Fibroblast of peridontal ligament (primary cell): ENCODE measurements around the gene SYDE2.
"Not testable (repeated sequence)": the region's sequence is repeated elsewhere in the genome, so short reads cannot be mapped to it uniquely, and the experiment has no call there.

Experiments used
- DNase-seq: peaks from one replicate; pipeline ENCODE4 v3.0.0-alpha.2; 2010; ENCODE audit errors: extremely low read depth

The SYDE2 gene

DNA sequence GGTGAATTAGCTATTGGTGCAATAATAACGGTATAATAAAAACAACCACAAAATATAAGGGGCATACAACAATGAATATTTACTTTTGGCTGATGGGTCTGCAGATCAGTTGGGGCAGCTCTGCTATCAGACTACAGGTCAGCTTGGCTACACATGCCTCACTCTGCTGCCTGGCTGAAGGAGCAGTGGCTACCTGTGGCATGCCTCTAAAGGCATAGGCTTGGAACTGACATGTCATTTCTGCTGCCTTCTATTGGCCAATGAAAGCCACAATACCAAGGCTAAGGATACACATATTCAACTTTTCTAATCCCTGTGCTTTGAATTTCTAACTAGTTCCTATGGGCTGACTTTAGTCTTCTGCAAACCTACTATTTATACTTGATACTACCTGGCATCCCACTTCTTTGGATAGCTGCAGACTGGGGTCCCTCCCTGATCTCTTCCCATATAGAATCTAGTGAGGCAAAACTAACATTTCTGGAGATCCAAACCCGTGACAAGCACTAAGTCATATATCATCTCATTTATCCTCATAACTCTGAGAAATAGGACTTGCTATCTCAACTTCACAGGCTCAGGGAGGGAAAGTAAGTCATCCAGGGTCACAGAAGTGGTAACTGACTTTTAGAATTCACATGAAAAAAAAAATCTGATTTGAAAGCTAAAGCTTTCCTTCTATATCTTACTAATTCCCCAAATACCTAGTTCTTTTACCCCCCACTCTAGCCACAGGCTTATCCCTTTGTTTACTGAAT, 19.2 kb upstream of the SYDE2 start:
- DNase-seq = no peak

DNA sequence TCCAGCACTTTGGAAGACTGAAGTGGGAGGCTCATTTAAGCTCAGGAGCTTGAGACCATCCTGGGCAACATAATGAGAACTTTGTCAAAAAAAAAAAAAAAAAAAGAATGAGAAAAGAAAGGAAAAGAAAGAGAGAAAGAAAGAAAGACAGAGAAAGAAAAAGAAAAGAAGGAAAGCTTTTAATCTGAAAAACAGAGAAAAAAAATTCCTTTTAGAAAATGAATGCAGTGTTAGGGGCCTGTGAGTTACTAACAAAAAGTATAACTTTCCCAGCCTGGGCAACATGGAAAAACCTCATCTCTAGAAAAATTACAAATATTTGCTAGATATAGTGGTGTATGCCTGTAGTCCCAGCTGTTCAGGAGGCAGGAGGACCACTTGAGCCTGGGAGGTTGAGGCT, 15.9 kb upstream of the SYDE2 start:
- DNase-seq = no peak

DNA sequence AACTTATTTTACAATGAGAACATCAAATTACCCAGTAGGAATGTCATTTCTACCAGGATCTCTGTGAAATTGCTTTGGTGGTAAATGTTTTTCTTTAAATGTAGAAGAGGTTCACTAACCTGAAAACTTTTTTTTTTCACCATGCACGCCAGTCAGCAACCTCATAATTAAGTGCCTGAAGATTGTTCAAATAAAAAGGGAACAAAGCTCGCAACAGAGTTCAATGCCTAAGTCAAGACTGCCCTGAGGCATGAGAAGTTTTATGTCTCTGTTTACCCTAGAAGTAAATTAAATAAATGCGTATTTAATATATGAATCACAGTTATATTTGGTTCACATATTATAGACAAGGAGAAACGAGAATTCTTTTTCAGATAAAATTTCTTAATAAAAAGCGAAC, 13.8 kb upstream of the SYDE2 start:
- no peak for DNase-seq

DNA sequence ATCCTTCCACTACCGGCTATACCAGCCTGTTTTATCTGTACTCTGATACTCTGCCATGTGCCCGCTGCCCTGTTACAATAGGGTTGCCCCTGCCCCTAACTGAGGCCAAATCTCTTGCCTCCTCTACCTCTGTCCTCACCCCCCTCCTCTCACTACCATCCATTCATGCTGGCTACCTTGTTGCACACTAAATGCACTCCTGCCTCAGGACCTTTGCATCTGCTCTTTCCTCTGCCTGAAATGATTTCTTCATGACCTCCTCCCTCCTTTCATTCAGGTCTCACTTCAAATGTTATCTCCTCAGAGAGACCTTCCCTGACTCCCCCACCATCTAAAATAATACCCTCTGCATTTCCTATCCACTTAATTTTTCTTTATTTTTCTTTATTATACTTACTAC, 7.7 kb upstream of the SYDE2 start:
- DNase-seq = no peak

DNA sequence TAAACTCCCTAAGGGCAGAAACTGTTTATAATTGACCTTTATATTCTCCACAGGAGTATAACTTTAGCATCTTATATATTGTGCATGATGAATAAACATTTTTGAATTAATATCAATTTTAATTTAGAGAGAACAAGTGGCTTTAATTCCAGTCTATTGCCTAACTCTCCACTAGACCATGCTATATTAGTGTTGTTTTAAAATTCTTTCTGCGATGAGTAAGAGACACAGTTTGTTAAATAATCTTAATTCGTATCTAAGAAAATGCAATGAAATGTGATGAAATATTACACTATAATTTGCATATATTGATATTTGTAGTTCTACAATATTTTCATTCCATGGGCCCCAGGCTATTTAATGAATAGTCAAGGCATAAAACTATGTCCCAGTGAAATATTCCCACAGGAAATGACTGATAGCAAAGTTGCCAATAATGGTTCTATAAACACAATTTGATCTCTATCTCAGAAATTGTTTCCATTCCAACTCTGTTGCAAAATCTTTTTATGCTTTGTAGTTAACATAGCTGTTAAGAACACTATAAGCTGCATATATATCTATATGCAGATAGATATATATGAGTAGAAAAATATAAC, 2.9 kb upstream of the SYDE2 start:
- DNase-seq = peak; percentile 64

DNA sequence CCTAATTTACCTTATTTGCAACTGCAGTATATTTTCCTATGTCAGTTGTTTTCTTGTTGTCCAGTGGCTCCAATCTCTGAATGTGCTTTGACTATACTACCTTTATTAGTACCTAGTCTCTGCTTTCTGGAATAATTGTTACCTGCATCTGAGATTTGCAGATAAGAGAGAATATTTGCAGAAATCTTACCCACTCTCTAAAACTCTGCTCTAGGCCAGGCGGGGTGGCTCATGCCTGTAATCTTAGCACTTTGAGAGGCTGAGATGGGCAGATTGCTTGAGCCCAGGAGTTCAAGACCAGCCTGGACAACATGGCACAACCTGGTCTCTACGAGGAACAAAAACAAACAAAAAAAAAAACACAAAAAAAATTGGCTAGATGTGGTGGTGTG, 2.0 kb upstream of the SYDE2 start:
- DNase-seq = no peak

DNA sequence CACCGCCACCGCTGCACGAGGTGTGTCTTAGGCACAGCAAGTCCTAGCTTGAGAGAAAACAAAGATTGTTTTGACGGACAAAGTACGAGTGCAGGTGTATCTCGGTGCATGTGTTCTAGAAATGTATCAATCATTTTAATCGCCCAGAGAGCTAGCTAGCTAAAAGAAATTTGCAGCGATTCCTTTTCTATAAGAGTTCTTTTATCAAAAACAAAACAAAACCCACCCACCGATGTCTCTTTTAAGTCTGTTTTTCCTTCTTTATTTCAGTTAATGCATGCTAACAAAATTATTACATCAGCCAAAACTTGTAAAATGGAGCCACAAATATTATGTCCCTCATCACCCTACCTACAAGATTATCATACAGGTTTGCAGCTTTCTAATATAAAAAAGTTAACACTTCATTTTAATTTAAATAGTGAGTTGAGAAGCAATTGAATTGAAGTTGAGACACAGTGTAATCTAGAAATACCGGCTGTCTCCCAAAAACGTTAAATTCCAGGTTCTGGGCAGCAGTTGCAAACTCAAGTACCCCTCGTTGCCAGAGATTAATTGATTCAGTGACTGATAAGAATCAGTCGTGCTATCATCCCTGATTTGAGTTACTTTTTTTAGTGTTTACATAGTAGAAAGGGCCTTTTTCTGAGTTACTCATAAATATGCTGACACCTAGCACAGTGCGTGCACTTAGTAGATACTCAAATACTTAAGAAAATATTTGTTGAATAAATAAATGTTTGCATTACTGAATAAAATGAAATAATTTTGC, 1.5 kb upstream of the SYDE2 start:
- no peak for DNase-seq

DNA sequence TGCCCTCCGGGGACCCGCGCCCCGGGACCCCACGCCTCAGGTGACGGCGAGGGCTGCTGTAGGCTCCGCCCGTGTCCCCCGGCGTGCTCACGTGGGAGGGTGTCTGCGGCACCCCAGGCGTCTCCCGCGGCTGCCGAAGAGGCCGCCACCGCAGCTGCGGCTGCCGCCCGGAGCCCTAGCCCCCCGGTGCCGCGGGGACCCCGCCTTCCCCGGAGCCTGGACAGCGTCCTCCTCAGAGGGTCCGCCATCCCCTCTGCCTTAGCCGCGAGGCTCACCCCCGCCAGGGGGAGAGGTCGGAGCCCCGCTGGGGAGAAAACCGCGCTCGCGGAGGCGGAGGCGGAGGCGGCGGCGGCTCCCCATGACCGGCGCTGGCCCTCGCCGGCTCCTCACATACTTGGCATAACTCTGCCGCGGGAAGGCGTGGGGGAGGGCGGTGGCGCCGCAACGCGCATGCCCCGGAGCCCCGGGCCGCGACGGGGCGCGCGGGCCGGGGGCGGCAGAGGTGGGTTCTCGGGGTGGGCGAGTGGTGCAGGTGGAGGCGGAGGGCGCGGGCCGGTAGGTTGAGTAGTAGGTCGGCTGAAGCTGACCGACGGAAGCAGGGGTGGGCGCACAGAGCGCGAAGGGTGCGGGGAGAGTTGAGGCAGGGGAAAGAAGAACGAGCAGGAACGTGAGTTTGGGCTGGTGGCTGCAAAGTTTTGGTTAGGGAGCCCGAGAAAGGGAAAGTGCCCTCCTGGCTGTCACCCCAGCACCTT, 700 bp upstream of the SYDE2 start:
- DNase-seq = peak; percentile 48

DNA sequence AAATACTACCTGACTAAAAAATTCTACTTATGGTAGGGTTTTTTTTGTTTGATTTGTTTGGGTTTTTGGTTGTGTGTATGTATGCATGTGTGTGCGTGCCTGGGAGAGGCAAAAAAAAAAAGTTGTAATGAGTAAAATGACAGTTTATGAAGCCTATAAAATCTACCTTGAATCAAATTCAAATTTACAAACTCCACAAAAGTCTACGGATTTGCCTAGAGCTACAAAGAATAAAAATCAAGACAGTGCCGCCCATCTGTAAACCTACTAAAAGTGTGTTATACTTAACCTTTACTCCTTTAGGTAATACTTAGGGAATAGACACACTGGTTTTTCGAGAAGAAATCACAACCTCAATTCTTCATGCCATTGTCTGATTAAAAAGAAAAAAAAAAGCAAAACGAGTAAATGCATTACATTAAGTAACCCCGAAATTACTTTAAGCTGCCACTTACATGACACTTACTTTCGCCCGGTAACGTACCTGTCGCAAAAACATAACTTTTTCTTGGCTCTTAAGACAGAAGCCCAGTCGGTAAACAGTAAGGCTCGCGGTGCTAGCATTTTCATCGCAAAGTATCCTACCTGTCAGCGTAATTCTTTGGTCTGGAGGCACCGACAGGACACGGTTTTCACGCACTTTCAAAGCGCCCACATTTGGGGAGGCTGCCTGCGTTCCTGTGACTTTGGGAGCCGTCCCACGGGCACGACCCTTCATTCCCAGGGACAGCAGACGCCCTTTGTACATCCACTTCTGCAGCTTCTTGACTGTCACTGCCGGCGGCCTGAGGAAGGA, 951 bp downstream of the SYDE2 start:
- DNase-seq = no peak

DNA sequence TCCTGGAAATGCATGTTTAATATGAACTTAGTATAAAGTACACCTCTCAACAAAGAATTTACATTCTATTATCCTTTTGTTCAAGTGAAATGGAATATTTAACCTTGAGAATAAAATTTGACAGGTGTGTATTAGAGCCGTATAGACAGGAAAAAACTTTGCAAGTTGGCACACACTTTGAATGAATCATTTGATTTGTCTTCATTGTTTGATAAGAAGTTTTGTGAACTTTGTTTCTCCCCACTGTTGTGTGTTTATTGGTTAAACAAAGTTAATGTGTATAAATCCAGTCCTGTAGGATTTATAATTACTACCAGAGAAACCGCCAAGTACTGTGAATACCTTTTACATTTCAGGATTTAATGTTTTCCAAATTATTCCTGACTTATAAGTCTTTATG, 2.0 kb downstream of the SYDE2 start:
- DNase-seq = no peak

DNA sequence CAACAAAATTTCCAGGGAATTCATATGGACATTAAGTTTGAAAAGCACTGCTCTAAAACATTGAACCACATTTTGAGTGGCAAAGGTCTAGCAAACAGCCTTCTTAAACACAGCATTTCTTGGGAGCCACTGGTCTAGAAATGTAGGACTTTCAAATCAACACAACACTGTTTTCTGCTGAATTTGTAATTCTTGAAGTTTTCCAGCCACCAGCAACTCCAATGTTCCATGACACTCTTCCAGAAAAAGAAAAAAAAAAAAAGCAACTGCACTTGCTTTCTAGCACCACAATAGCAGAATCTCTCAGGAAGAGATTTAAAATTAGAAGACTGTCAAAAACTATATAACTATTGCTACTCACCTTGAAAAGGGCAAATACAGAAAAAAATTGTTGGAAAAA, 4.5 kb downstream of the SYDE2 start:
- no peak for DNase-seq

DNA sequence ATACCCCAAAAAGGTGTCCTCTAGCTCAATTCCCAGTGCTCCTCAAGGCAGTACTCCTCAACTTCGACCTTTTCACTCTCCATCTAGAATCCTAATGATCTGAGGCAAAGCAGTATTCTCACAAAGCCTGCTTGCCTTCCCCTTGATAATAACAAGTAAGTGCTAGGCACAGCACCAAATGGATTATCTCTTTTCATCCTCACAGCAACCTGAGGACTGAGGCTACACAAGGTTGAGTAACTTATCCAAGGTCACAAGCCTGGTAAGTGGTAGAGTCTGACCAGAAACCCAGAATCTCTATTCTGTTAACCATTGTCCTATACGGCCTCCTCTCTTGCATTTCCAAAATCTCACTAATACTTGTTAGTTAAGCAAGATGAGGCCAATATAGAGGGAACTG, 5.1 kb downstream of the SYDE2 start:
- DNase-seq = no peak

DNA sequence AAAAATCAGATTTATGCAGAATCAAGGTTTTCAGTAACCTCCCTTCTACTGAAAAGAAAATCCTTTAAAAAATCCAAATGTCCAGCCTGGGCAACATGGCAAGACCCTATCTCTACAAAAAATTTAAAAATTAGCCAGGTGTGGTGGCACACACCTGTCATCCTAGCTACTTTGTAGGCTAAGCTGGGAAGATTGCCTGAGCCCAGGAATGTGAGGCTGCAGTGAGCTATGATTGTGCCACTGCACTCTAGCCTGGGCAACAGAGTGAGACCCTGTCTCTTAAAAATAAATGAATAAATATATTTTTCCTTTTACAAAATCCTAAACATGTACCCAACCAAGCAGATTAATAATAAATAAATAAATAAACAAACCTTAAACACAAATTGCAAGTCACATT, 8.7 kb downstream of the SYDE2 start:
- not testable (repeated sequence) for DNase-seq

DNA sequence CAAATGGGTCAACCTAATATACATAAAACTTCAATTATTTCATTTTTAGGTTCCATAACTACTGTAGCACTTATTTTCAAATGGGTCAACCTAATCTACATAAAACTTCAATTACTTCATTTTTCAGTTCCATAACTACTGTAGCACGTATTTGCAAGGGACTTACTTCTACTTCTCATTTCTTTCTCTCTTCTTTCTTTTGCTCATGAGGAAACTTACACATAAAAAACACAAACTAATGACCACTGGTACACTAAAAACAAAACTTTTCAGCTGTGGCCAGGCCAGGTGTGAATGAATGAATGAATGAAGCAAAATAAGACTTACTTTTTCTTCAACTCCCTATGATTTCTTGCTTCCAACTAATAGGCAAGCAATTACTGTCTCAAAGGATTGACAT, 11.7 kb downstream of the SYDE2 start:
- no peak for DNase-seq

DNA sequence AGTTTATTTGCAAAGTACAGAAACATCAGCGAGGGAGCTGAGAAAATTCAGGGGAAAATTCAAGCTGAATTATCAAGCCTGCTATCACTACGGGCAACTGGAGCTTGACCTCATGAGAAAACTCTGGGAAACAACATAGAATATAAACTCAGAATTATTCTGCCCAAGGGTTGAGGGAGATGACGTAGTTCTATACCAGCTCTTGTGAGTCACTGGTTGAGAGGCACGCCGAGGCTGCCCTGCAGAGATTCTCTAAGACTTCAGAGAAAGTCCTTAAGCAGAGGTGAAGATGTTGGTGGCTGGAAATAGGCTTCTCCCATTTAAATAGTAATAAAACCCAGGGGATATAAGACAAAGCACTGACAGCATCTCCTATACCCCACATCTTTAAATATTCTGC, 12.3 kb downstream of the SYDE2 start:
- peak; percentile 80 for DNase-seq

DNA sequence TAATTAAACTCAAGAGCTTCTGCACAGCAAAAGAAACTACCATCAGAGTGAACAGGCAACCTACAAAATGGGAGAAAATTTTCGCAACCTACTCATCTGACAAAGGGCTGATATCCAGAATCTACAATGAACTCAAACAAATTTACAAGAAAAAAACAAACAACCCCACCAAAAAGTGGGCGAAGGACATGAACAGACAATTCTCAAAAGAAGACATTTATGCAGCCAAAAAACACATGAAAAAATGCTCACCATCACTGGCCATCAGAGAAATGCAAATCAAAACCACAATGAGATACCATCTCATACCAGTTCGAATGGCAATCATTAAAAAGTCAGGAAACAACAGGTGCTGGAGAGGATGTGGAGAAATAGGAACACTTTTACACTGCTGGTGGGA, 13.8 kb downstream of the SYDE2 start:
- DNase-seq = not testable (repeated sequence)

DNA sequence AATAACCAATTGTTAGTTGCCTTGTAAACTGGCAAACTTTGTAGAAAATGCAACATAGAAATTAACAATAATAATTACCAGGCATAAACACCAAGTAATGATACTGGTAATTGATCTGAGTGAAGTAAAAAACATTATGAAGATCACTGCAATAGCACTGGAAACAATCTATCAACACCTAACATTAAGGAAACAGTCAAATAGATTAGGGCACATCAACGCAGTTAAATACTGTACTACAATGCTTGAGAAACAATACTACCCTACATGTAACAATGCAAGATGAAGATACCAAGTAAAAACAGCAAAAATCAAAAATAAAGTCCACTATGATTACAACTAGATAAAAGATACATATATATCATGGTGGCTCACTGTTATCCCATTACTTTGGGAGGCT, 16.6 kb downstream of the SYDE2 start:
- no peak for DNase-seq

DNA sequence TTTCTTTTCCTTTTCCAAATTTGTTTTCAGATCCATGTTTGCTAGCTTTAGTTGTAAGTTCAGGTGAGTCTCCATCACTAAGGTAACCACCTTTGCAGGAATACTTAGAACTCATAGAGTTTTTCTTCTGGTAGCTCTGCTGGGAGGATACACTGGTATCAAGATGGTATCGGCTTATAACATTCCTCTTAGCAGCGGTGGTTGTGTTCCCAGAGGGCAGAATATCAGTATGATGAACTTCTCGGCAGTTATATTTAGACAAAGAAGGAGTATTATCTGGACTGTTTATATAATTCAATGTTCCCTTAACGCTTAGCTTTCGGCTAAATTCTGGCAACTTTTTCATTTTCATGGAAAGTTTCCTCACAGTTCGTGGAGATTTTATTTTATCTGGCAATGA, 18.1 kb downstream of the SYDE2 start:
- peak; percentile 16 for DNase-seq

DNA sequence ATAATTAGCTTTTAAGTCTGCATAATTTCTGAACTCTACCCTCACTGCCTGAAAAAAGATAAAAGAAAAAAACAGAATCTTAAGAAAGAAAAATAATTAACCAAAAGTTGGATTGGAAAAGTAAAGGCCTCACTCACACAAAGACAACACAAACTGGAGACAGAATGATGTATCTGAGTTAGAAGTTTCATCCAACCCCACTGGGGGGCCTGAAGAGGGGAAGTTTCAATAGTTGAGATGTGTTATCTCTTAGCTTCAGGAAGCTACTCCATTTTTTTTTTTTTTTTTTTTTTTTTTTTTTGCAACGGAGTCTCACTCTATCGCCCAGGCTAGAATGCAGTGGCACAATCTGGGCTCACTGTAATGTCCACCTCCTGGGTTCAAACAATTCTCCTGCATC, 19.9 kb downstream of the SYDE2 start:
- DNase-seq = no peak

DNA sequence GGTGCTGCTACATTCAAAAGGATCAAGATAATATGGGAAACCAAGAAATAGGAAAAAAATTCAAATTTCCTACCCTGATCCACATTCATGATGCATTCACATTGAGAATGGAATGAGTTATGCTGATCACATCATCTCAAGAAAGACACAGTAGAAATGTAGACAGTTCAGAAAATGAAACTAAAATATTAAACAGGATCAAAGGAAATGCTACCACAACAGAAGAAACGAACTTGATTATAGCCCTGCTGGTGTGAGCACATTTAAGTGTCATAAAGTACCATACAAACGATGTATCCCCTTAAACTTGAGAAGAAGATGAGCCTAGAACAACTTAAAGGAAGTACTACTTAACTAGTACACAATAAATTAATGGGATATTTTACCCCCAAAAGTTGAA, 21.3 kb downstream of the SYDE2 start:
- DNase-seq = no peak

DNA sequence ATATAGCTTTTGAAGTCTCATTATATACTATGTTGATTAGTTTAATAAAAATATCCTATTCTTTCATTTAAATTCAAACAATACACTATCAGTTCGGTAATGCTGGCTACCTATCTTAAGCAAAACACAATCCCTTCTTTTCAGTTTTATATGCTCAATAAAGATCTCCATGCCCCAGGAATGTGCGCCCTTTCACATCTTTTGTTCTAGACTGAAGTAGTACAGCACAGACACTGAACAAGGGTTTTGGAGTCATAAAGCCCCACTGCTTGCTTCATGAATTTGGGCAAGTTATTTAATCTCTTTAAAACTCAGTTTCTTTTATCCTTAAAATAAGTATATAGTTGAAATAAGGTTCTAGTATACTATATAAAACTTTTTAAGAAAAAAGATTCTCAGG, 22.4 kb downstream of the SYDE2 start:
- DNase-seq = no peak

DNA sequence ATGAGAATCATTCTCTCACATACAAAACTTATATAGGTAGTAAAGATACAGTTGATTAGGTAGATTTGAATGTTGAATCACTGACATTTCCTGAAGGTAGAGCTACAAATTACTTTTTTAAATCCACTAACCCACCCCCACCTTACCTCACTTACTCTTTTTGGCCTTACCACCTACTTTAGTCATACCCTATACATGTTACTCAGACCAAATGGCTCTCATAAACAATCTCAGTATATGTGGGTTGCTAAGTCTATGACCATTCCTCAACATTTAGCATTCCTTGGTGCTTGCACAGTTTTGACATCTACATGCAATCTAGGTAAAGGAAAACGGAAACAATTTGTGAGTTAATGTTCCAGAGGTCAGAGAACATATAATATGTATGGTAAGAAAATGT, 26.3 kb downstream of the SYDE2 start:
- no peak for DNase-seq
